Peyer's patch (tissue), 4 donors: ENCODE data around the gene PPP1R13L.

ENCODE experiments used
- POLR2A ChIP-seq, 2 donors: fragments of 450-650 bp; IDR thresholded peaks; one replicate each; pipeline ENCODE4 v1.5.1; 2017; ENCODE audit warnings: antibody characterized with exemption in 2 of 2, mild to moderate bottlenecking in 2 of 2, moderate library complexity in 2 of 2
- TF ChIP-seq, protein P1 (sequence below), 6 experiments: fragments of 450-650 bp in 4 of 6; fragments of 200-600 bp in 2 of 6; sonication (generic) in 1 of 6; IDR thresholded peaks; one replicate each; pipeline ENCODE4 v1.5.1; 2017 to 2019; ENCODE audit warnings: antibody characterized with exemption in 6 of 6, mild to moderate bottlenecking in 3 of 6, moderate library complexity in 1 of 6

DNA sequence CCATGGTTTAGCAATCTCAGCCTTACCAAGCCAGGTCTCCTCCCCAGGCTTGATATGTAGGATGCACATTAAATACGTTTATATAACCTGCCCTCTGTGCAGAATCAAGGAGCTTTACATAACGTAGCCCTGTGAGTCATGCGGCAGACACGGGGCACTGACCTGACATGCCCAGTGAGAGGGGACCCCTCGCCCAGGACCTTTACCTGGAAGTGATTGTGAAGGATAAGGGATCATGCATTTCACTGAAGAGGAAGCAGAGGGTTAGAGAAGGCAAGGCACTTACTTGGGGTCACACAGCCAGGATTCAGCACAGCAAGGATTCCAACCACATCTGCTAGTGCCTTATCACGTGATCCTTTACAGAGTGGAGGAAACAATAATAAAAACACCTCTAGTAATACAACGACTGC, 44.0 kb upstream of the PPP1R13L start:
- TF ChIP-seq, protein P1, sequence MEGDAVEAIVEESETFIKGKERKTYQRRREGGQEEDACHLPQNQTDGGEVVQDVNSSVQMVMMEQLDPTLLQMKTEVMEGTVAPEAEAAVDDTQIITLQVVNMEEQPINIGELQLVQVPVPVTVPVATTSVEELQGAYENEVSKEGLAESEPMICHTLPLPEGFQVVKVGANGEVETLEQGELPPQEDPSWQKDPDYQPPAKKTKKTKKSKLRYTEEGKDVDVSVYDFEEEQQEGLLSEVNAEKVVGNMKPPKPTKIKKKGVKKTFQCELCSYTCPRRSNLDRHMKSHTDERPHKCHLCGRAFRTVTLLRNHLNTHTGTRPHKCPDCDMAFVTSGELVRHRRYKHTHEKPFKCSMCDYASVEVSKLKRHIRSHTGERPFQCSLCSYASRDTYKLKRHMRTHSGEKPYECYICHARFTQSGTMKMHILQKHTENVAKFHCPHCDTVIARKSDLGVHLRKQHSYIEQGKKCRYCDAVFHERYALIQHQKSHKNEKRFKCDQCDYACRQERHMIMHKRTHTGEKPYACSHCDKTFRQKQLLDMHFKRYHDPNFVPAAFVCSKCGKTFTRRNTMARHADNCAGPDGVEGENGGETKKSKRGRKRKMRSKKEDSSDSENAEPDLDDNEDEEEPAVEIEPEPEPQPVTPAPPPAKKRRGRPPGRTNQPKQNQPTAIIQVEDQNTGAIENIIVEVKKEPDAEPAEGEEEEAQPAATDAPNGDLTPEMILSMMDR (IDR thresholded peaks at IDR 0.05), result no peak
- TF ChIP-seq POLR2A (IDR thresholded peaks at IDR 0.05), result no peak
